Measurements from ENCODE around the gene CELF6.

CELF6 gene

GRCh38 chr15:72265031-72265430 is 54.9 kb downstream of the CELF6 start:
- Mint-ChIP-seq H3K36me3 (peaks cover 75% of the 10 kb centered on the region), H3K4me1 (peaks cover 20% of the 10 kb centered on the region), H3K27me3 (no peaks in the 10 kb centered on the region), H3K4me3 (no peak overlapping the region), H3K9me3 (no peaks in the 10 kb centered on the region), H3K27ac (no peak overlapping the region)
- ATAC-seq: no peak

- no peak for ATAC-seq
- no peaks in the 10 kb centered on the region for H3K4me1 Mint-ChIP-seq
- H3K4me3 Mint-ChIP-seq: no peak overlapping the region
- peaks cover 82% of the 10 kb centered on the region for H3K36me3 Mint-ChIP-seq
- no peaks in the 10 kb centered on the region for H3K9me3 Mint-ChIP-seq
- H3K27me3 Mint-ChIP-seq: no peaks in the 10 kb centered on the region
- no peak overlapping the region for H3K27ac Mint-ChIP-seq
These were observed 67.2 kb downstream of the CELF6 start for GRCh38 chr15:72252663-72253299.

- peaks cover 68% of the 10 kb centered on the region for H3K36me3 Mint-ChIP-seq
- no peak overlapping the region for H3K27ac Mint-ChIP-seq
- no peaks in the 10 kb centered on the region for H3K9me3 Mint-ChIP-seq
- ATAC-seq: no peak
- no peaks in the 10 kb centered on the region for H3K4me1 Mint-ChIP-seq
- no peak overlapping the region for H3K4me3 Mint-ChIP-seq
- no peaks in the 10 kb centered on the region for H3K27me3 Mint-ChIP-seq
These were observed 70.7 kb downstream of the CELF6 start for GRCh38 chr15:72249142-72249810.

GRCh38 chr15:72248514-72248913 is 71.4 kb downstream of the CELF6 start:
- ATAC-seq: no peak
- Mint-ChIP-seq H3K27ac (no peak overlapping the region), H3K27me3 (no peaks in the 10 kb centered on the region)

GRCh38 chr15:72242775-72243370 is 77.1 kb downstream of the CELF6 start:
- H3K4me1 Mint-ChIP-seq: no peaks in the 10 kb centered on the region
- H3K9me3 Mint-ChIP-seq: no peaks in the 10 kb centered on the region
- no peaks in the 10 kb centered on the region for H3K27me3 Mint-ChIP-seq
- H3K36me3 Mint-ChIP-seq: peaks cover 52% of the 10 kb centered on the region
- no peak overlapping the region for H3K4me3 Mint-ChIP-seq
- H3K27ac Mint-ChIP-seq: no peak overlapping the region
- ATAC-seq: no peak

More at GRCh38 chr15:72248514-72248913, 71.4 kb downstream of the CELF6 start:
- Mint-ChIP-seq H3K4me3 (no peak overlapping the region), H3K36me3 (peaks cover 70% of the 10 kb centered on the region), H3K4me1 (no peaks in the 10 kb centered on the region), H3K9me3 (no peaks in the 10 kb centered on the region)

- peaks cover 8% of the 10 kb centered on the region for H3K4me1 Mint-ChIP-seq
- H3K36me3 Mint-ChIP-seq: peaks cover 37% of the 10 kb centered on the region
- no peaks in the 10 kb centered on the region for H3K9me3 Mint-ChIP-seq
- H3K27ac Mint-ChIP-seq: no peak overlapping the region
- H3K27me3 Mint-ChIP-seq: no peaks in the 10 kb centered on the region
- ATAC-seq: no peak
- no peak overlapping the region for H3K4me3 Mint-ChIP-seq
These were observed 80.3 kb downstream of the CELF6 start for GRCh38 chr15:72239652-72240051.

GRCh38 chr15:72238586-72238985 is 81.4 kb downstream of the CELF6 start:
- H3K4me1 Mint-ChIP-seq: peaks cover 8% of the 10 kb centered on the region
- H3K36me3 Mint-ChIP-seq: peaks cover 26% of the 10 kb centered on the region
- no peaks in the 10 kb centered on the region for H3K27me3 Mint-ChIP-seq
- no peak overlapping the region for H3K27ac Mint-ChIP-seq
- no peak overlapping the region for H3K4me3 Mint-ChIP-seq
- no peaks in the 10 kb centered on the region for H3K9me3 Mint-ChIP-seq
- ATAC-seq: no peak

- ATAC-seq: no peak
- no peaks in the 10 kb centered on the region for H3K9me3 Mint-ChIP-seq
- H3K4me1 Mint-ChIP-seq: peaks cover 8% of the 10 kb centered on the region
- H3K27ac Mint-ChIP-seq: peak overlapping the region; percentile 67
- no peak overlapping the region for H3K4me3 Mint-ChIP-seq
- no peaks in the 10 kb centered on the region for H3K27me3 Mint-ChIP-seq
- H3K36me3 Mint-ChIP-seq: peaks cover 21% of the 10 kb centered on the region
These were observed 82.1 kb downstream of the CELF6 start for GRCh38 chr15:72237853-72238224.

GRCh38 chr15:72237029-72237852 is 82.7 kb downstream of the CELF6 start:
- H3K36me3 Mint-ChIP-seq: peaks cover 15% of the 10 kb centered on the region
- H3K27me3 Mint-ChIP-seq: no peaks in the 10 kb centered on the region
- H3K4me3 Mint-ChIP-seq: peak overlapping the region; percentile 24
- no peaks in the 10 kb centered on the region for H3K9me3 Mint-ChIP-seq
- peak; percentile 75 for ATAC-seq
- peak overlapping the region; percentile 67 for H3K27ac Mint-ChIP-seq
- peaks cover 14% of the 10 kb centered on the region for H3K4me1 Mint-ChIP-seq

- H3K9me3 Mint-ChIP-seq: no peaks in the 10 kb centered on the region
- H3K4me1 Mint-ChIP-seq: peaks cover 22% of the 10 kb centered on the region
- H3K27me3 Mint-ChIP-seq: no peaks in the 10 kb centered on the region
- peaks cover 7% of the 10 kb centered on the region for H3K36me3 Mint-ChIP-seq
- no peak for ATAC-seq
- H3K27ac Mint-ChIP-seq: peak overlapping the region; percentile 67
- no peak overlapping the region for H3K4me3 Mint-ChIP-seq
These were observed 83.5 kb downstream of the CELF6 start for GRCh38 chr15:72236381-72237003.

GRCh38 chr15:72235298-72235697 is 84.7 kb downstream of the CELF6 start:
- H3K27me3 Mint-ChIP-seq: no peaks in the 10 kb centered on the region
- H3K4me1 Mint-ChIP-seq: peaks cover 24% of the 10 kb centered on the region
- H3K4me3 Mint-ChIP-seq: no peak overlapping the region
- no peak overlapping the region for H3K27ac Mint-ChIP-seq
- no peak for ATAC-seq
- H3K36me3 Mint-ChIP-seq: peaks cover 4% of the 10 kb centered on the region
- no peaks in the 10 kb centered on the region for H3K9me3 Mint-ChIP-seq

Measured in stimulated activated memory B cell treated with anti-CD40 and anti-IgM and Interleukin-4, amounts not matched to agents 10 μg/mL and 1 μg/mL and 100 μg/mL, for 72 hours (primary cell).